ENCODE results near the gene AMBRA1. TPM values are rescaled to one million over a fixed set of nuclear protein-coding genes. Genes with fewer than 3 reads are reported as not detected.

Gene AMBRA1
- polyA plus RNA-seq, 1 experiment: 12.8 TPM

DNA sequence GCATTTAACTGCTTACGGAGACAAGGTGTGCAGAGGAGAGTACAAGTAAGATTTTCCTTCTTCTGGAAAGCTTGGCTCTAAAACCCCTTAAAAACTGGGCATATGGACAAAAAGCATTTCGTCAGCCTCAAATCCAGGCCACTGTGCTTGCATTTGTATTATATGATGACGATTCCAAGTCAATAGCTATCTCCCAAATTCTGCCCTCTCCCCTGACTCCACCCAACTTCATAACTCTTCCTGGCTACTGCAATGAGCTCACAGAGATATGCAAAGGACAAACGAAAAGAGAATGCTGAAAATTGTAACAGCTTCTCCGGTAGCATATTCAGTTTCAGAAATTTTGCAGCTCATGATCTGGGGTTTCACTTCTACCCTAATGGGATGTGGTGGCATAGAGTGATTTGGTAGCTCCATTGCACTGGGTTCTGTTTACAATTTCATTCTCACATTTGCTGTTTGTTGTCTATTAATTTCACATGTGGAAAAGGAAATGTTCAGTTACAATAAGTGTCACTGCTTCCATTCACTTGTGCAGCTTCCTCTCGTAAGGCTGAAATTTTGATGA, 156.6 kb downstream of the AMBRA1 start:
- Histone ChIP-seq H3K36me3 (ENCODE audit: control insufficient read depth, insufficient read depth, low read length) (peaks cover 7% of the 10 kb centered on the region), H3K4me3 (ENCODE audit: low read depth, low read length) (no peak overlapping the region), H3K27me3 (ENCODE audit: control insufficient read depth, insufficient read depth, low read length) (no peaks in the 10 kb centered on the region)
- POLR2A ChIA-PET: no interaction called here
- TF ChIP-seq, protein P1, sequence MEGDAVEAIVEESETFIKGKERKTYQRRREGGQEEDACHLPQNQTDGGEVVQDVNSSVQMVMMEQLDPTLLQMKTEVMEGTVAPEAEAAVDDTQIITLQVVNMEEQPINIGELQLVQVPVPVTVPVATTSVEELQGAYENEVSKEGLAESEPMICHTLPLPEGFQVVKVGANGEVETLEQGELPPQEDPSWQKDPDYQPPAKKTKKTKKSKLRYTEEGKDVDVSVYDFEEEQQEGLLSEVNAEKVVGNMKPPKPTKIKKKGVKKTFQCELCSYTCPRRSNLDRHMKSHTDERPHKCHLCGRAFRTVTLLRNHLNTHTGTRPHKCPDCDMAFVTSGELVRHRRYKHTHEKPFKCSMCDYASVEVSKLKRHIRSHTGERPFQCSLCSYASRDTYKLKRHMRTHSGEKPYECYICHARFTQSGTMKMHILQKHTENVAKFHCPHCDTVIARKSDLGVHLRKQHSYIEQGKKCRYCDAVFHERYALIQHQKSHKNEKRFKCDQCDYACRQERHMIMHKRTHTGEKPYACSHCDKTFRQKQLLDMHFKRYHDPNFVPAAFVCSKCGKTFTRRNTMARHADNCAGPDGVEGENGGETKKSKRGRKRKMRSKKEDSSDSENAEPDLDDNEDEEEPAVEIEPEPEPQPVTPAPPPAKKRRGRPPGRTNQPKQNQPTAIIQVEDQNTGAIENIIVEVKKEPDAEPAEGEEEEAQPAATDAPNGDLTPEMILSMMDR (IDR thresholded peaks at IDR 0.05; ENCODE audit: insufficient read depth, low read depth, low read length): no peak
- no peak for DNase-seq (ENCODE audit: low read depth)
- CTCF ChIA-PET: interaction anchor here (0.5 to 1.3 kb wide), 3 partner anchors 14 to 68 kb away, joined by 3 to 5 read pairs (median 3); no protein-coding TSS in a partner anchor

DNA sequence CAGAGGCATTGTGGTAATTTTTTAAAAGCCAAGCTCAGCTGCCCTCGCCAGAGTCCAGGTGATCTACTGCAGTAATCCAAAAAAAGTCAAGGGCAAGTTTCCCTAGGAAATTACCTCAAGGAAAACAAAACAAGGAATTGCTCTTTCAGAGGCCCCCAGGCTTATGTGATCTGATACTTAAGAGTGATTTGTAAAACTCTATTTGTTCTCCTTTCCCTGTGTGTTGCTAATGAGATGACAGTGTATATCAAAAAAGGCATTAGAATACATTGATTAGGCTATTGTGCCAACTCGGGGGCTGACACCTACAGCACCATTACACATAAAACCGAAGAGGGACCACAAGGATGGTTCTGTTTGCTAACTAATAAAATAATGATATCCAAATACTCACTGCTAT, 157.7 kb downstream of the AMBRA1 start:
- TF ChIP-seq, protein P1 (IDR thresholded peaks at IDR 0.05; ENCODE audit: insufficient read depth, low read depth, low read length): no peak
- no peaks in the 10 kb centered on the region for H3K27me3 ChIP-seq (ENCODE audit: control insufficient read depth, insufficient read depth, low read length)
- H3K4me3 ChIP-seq (ENCODE audit: low read depth, low read length): no peak overlapping the region
- peaks cover 10% of the 10 kb centered on the region for H3K36me3 ChIP-seq (ENCODE audit: control insufficient read depth, insufficient read depth, low read length)
- CTCF ChIA-PET: interaction anchor here (1.3 kb wide), 1 partner anchor 16 kb away, joined by 5 read pairs; no protein-coding TSS in a partner anchor
- POLR2A ChIA-PET: no interaction called here
- no peak for DNase-seq (ENCODE audit: low read depth)

DNA sequence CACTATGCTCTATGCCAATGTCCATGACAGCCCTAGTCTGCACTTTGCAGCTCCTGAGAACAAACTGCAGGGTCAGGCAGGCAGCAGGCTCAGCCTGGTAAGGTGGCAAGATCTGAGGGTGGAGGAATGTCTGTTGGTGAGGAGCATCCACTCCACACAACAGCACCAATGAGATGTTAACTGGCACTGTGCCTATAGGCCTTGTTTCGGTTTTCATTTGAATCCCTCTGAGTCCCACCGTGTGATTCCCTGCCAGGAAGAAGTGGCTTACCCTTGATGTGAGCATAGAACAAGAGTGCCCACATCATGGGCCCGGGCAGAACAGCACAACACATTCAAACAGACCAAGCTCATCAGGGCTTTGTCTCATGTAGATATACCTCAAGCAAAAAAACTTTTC, 158.1 kb downstream of the AMBRA1 start:
- Histone ChIP-seq H3K27me3 (ENCODE audit: control insufficient read depth, insufficient read depth, low read length) (no peaks in the 10 kb centered on the region), H3K36me3 (ENCODE audit: control insufficient read depth, insufficient read depth, low read length) (peaks cover 12% of the 10 kb centered on the region), H3K4me3 (ENCODE audit: low read depth, low read length) (no peak overlapping the region)
- ChIA-PET CTCF (no interaction called here), POLR2A (no interaction called here)
- no peak for DNase-seq (ENCODE audit: low read depth)
- TF ChIP-seq, protein P1 (IDR thresholded peaks at IDR 0.05; ENCODE audit: insufficient read depth, low read depth, low read length): no peak

DNA sequence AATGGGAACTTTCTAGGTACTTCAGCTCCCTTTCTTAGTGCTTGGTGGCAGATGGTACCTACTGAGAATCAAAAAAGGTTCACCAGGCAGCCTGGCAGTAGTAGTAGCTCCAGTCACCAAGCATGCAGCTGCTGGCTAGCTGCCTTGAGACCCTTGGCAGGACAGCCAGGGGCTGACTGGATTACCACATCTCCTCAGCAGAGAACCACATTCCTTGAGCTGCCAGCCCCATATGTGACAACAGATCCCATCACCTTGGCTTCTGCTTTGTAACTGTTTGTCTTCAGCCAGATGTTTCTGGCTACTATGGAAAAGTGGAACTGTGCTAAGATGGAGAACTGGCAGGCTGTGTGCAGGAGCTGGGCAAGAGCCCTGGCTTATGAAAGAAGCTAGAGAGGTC, 162.6 kb downstream of the AMBRA1 start:
- ChIA-PET CTCF (interaction anchor here (0.6 to 3.2 kb wide), 6 partner anchors 12 to 745 kb away, joined by 3 to 12 read pairs (median 4); partner anchors contain the start of gene CHRM4), POLR2A (no interaction called here)
- TF ChIP-seq, protein P1 (IDR thresholded peaks at IDR 0.05; ENCODE audit: insufficient read depth, low read depth, low read length): no peak
- DNase-seq (ENCODE audit: low read depth): no peak
- peaks cover 13% of the 10 kb centered on the region for H3K36me3 ChIP-seq (ENCODE audit: control insufficient read depth, insufficient read depth, low read length)
- no peak overlapping the region for H3K4me3 ChIP-seq (ENCODE audit: low read depth, low read length)
- H3K27me3 ChIP-seq (ENCODE audit: control insufficient read depth, insufficient read depth, low read length): no peaks in the 10 kb centered on the region

- CTCF ChIA-PET: interaction anchor here (1.0 to 3.2 kb wide), 3 partner anchors 16 to 108 kb away, joined by 3 to 12 read pairs (median 4); no protein-coding TSS in a partner anchor
- no peaks in the 10 kb centered on the region for H3K27me3 ChIP-seq (ENCODE audit: control insufficient read depth, insufficient read depth, low read length)
- peaks cover 12% of the 10 kb centered on the region for H3K36me3 ChIP-seq (ENCODE audit: control insufficient read depth, insufficient read depth, low read length)
- no peak overlapping the region for H3K4me3 ChIP-seq (ENCODE audit: low read depth, low read length)
- POLR2A ChIA-PET: no interaction called here
- TF ChIP-seq, protein P1 (IDR thresholded peaks at IDR 0.05; ENCODE audit: insufficient read depth, low read depth, low read length): no peak
- DNase-seq (ENCODE audit: low read depth): no peak
Observed at GRCh38 chr11:46429717-46430116, 164.1 kb downstream of the AMBRA1 start.

Measured in BJ (cell line).